HL-60 (cell line): ENCODE results near the gene PHF21A.

Experiments
- DNase-seq, 2 experiments: peaks; one replicate each; pipeline ENCODE4 v3.0.0-alpha.2; 2010 to 2020; ENCODE audit warnings: low read depth in 1 of 2, low spot score in 1 of 2
- H3K27ac ChIP-seq: fragments of 250-450 bp; sonication (Bioruptor Pico); replicated peaks from 2 replicates; pipeline ENCODE4 v1.5.1; 2020; ENCODE audit warnings: mild to moderate bottlenecking, moderate library complexity
- H3K27me3 ChIP-seq: fragments of 250-450 bp; sonication (Bioruptor Pico); 2 replicates; pipeline ENCODE4 v1.5.1; 2021; ENCODE audit warnings: mild to moderate bottlenecking, moderate library complexity; ENCODE audit not compliant: insufficient read depth, poor library complexity, severe bottlenecking
- H3K4me3 ChIP-seq: replicated peaks from 2 replicates; pipeline ENCODE4 v1.5.1; 2011; ENCODE audit warnings: mild to moderate bottlenecking, control low read depth, low read length; ENCODE audit not compliant: insufficient read depth
- CTCF ChIP-seq: IDR thresholded peaks from one replicate; pipeline ENCODE4 v1.5.1; 2011; ENCODE audit warnings: low read length, control low read depth, inconsistent platforms; ENCODE audit not compliant: insufficient read depth
- GABPA ChIP-seq: IDR thresholded peaks from 2 replicates; pipeline ENCODE4 v1.6.1; 2012; ENCODE audit warnings: low read depth
- POLR2AphosphoS5 ChIP-seq: IDR thresholded peaks from 2 replicates; pipeline ENCODE4 v1.6.1; 2012; ENCODE audit warnings: low read depth
- REST ChIP-seq: IDR thresholded peaks from 2 replicates; pipeline ENCODE4 v1.6.1; 2012; ENCODE audit warnings: low read depth; ENCODE audit not compliant: insufficient replicate concordance
- SPI1 ChIP-seq: IDR thresholded peaks from 2 replicates; pipeline ENCODE4 v1.6.1; 2012; ENCODE audit warnings: low read depth, mild to moderate bottlenecking, borderline replicate concordance

The PHF21A gene

GRCh38 chr11:45964911-45965389 lies 156.3 kb downstream of the PHF21A start:
- TF ChIP-seq CTCF, result peak; percentile 96
- TF ChIP-seq REST, result no peak
- DNase-seq, result peak; percentile 47 to 62
- H3K27me3 ChIP-seq, result no peaks in the 10 kb centered on the region
- H3K27ac ChIP-seq, result no peak overlapping the region
- no peak overlapping the region for H3K4me3 ChIP-seq

- DNase-seq, result peak in 1 of 2 experiments; percentile 25
- Histone ChIP-seq H3K27ac (no peak overlapping the region), H3K4me3 (no peak overlapping the region), H3K27me3 (no peaks in the 10 kb centered on the region)
- no peak for TF ChIP-seq POLR2AphosphoS5
- no peak for TF ChIP-seq GABPA
Measured at GRCh38 chr11:45961751-45962240, 159.5 kb downstream of the PHF21A start.

- TF ChIP-seq SPI1 (no peak), REST (no peak), GABPA (no peak), POLR2AphosphoS5 (no peak), CTCF (no peak)
- no peak overlapping the region for H3K4me3 ChIP-seq
- no peaks in the 10 kb centered on the region for H3K27me3 ChIP-seq
- H3K27ac ChIP-seq, result no peak overlapping the region
- DNase-seq, result peak in 1 of 2 experiments; percentile 27
Measured at GRCh38 chr11:45960387-45961095, 160.7 kb downstream of the PHF21A start.

GRCh38 chr11:45959851-45960250 lies 161.4 kb downstream of the PHF21A start:
- no peak for TF ChIP-seq GABPA
- no peak overlapping the region for H3K4me3 ChIP-seq
- H3K27ac ChIP-seq, result no peak overlapping the region
- H3K27me3 ChIP-seq, result no peaks in the 10 kb centered on the region
- DNase-seq, result no peak

GRCh38 chr11:45949992-45950407 lies 171.3 kb downstream of the PHF21A start:
- H3K27me3 ChIP-seq, result no peaks in the 10 kb centered on the region
- DNase-seq, result no peak
- no peak overlapping the region for H3K4me3 ChIP-seq
- H3K27ac ChIP-seq, result no peak overlapping the region
- TF ChIP-seq SPI1, result no peak
- no peak for TF ChIP-seq POLR2AphosphoS5
- no peak for TF ChIP-seq GABPA
- no peak for TF ChIP-seq CTCF
